HS-27A (cell line): ENCODE results near the gene CDK12.
"Not testable (repeated sequence)": the region's sequence is repeated elsewhere in the genome, so short reads cannot be mapped to it uniquely, and the experiment has no call there.

Source experiments
- DNase-seq: peaks from one replicate; pipeline ENCODE4 v3.0.0-alpha.2; 2012; ENCODE audit warnings: low read depth, missing footprints

CDK12 gene

DNA sequence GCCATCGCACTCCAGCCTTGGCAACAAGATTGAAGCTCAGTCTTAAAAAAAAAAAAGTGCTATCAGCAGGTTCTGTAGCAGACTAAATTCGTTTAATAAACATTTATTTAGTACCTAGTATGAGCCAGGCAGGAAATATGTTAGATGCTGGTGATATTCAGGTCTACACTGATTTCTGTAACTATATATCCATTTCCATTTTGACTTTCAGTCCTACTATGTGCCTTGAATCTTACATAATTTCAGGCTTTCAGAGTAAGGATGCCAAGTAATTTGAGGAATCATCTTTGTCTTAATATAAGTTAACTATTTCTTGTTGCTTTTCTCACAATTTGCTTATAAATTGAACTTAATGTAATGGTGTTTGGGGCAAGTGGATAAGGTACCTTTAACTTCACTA is 46.2 kb downstream of the CDK12 start:
- DNase-seq = no peak

DNA sequence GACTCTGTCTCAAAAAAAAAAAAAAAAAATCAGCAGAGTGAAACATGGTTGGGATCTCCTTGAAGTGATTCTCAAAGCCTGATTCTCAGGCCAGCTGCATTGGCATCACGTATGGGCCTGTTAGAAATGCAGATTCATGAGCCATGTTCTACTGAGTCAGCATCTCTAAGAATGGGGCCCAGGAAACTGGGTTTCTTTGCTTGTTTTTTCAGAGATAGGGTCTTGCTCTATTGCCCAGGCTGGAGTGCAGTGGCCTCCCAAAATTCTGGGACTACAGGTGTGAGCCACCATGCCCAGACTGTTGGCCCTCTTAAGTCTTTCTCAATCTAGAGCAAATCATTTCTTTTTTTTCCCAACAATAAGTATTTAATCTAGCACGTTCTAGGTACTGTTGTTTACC is 47.7 kb downstream of the CDK12 start:
- no peak for DNase-seq

DNA sequence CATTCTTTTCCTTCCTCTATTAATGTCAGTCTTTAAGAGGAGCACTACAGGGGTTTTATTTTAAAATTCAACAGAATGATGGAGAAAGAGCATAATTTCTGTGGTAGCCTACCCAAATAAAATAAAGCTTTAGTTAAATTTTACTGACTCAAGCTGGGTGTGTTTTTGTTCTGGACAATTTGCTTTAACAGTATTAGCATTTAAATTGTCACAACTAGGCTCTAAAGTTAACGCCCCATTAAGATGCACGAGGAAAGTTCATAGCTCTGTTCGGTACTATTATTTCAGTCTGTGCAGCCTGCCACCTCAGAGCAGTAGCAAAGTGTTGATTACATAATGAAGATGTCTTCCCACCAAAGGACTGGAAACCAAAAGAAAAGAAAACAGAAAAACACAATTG is 52.0 kb downstream of the CDK12 start:
- no peak for DNase-seq

DNA sequence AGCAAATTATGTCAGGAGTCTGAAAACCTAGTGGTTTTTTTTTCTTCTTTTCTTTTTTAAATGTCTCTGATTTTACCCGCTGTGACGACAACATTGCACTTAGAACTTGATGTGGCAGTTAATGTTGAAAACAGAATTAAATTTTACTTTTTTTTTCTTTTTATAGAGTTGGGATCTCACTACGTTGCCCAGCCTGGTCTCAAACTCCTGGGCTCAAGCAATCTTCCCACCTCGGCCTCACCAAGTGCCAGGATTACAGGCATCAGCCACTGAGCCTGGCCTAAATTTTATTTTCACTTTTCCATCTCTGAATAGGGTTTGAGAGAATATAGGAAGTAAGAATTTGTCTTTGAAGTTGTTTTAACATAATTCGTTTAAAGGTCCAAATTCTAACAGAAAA is 52.6 kb downstream of the CDK12 start:
- no peak for DNase-seq

DNA sequence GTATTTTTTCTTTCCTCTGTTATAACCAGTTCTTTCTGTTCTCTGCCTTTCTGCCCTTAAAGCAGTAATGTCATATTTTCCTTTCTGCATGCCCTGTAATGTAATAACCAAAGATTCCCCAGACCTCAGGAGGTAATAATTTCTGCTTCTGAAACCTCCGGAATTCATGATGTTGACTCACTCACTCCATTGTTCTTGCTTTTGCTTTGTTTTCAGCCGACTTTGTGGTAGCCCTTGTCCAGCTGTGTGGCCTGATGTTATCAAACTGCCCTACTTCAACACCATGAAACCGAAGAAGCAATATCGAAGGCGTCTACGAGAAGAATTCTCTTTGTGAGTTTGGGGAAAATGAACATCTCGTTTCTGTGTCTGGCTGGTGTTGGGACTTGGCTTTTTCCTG is 55.9 kb downstream of the CDK12 start:
- no peak for DNase-seq

DNA sequence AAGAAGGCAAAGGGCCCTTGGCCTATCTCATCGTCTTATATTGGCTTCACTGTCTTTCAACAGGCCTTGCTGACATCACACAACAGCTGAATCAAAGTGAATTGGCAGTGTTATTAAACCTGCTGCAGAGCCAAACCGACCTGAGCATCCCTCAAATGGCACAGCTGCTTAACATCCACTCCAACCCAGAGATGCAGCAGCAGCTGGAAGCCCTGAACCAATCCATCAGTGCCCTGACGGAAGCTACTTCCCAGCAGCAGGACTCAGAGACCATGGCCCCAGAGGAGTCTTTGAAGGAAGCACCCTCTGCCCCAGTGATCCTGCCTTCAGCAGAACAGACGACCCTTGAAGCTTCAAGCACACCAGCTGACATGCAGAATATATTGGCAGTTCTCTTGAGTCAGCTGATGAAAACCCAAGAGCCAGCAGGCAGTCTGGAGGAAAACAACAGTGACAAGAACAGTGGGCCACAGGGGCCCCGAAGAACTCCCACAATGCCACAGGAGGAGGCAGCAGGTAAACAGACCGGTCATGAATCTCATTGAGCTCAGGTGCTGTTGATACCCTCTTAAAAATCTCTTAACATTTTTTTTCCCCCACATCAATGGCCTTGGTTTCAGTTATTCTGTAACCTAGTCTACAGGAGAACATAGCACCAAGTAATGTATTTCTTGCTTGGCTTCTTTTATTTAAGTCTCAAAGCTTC is 64.7 kb downstream of the CDK12 start:
- no peak for DNase-seq

DNA sequence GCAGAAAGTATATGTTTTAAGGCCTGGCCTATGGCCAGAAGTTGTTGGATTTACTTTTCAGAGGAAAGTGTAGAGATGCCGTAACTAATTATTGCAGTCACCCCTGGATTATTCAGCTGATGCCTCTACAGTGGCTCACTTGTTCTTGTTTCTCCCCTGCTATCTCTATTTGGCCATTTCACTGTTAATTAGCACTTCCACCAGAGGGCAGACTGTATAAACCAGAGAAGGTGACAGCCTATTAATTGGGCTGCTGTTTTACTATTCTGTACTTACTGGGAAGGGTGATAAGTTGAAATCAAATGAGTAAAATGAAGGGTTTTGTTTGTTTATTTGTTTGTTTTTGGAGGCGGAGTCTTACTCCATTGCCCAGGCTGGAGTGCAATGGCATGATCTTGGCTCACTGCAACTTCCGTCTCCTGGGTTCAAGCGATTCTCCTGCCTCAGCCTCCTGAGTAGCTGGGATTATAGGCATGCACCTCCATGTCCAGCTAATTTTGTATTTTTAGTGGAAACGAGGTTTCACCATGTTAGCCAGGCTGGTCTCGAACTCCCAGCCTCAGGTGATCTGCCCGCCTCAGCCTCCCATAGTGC is 66.0 kb downstream of the CDK12 start:
- DNase-seq = no peak

DNA sequence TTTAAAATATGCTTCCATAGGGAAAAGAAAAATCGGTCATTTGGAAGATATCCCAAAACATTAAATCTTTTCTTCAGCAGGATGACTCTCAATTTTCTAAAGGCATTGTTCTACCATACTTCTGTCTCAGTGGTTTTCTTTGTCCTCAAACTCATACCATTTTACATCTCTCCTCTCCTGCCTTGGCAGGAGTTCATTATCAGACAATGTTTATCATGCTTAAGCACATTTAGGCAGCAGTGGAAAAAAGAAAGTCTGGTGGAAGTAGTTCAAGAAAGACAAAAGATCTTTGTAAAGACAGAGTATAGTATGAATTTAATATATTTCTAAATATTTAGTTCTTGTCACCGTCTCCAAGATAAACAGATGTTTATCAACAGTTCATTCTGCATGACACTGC is 68.2 kb downstream of the CDK12 start:
- DNase-seq = no peak

DNA sequence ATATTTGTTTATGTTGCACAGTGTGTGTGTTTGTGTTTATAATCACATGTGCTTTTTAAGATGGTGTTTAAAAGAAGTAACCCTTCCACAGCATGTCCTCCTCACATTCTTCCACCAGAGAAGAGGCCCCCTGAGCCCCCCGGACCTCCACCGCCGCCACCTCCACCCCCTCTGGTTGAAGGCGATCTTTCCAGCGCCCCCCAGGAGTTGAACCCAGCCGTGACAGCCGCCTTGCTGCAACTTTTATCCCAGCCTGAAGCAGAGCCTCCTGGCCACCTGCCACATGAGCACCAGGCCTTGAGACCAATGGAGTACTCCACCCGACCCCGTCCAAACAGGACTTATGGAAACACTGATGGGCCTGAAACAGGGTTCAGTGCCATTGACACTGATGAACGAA is 69.2 kb downstream of the CDK12 start:
- DNase-seq = no peak

DNA sequence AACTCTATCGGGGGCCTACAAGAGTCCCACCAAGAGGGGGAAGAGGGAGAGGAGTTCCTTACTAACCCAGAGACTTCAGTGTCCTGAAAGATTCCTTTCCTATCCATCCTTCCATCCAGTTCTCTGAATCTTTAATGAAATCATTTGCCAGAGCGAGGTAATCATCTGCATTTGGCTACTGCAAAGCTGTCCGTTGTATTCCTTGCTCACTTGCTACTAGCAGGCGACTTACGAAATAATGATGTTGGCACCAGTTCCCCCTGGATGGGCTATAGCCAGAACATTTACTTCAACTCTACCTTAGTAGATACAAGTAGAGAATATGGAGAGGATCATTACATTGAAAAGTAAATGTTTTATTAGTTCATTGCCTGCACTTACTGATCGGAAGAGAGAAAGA is 70.0 kb downstream of the CDK12 start:
- DNase-seq = no peak

DNA sequence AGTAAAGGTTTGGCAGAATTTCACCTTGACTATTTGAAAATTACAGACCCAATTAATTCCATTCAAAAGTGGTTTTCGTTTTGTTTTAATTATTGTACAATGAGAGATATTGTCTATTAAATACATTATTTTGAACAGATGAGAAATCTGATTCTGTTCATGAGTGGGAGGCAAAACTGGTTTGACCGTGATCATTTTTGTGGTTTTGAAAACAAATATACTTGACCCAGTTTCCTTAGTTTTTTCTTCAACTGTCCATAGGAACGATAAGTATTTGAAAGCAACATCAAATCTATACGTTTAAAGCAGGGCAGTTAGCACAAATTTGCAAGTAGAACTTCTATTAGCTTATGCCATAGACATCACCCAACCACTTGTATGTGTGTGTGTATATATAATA is 72.6 kb downstream of the CDK12 start:
- DNase-seq = no peak

DNA sequence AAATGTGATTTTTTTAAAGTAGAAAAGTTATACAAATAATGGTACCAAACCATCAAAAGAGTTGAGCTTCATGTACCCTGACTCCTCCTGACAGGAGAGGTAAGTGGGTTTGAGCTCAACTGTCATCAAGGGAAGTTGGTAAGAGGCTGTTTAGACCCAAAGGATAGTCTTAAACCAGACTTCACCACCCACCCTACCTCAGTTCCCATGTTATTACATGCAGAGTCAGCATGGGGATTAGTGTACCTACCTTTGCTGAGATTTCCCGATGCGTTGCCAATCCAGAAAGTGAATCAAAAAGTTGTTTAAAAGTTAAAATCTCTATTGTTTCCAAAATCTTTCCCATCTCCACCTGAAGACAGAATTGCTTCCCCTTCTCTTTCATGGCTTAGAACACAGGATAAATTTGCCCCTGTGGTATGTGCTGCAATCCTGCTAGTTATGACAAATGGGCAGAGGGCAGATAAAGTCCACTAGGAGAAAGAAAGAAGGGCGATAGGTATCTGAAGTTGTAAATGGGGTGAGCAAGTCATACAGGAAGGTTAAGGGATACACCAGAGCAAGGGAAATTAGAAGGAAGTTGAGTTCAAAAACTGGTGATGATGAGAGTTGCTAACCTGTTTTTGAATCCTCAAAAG is 73.6 kb downstream of the CDK12 start:
- no peak for DNase-seq

DNA sequence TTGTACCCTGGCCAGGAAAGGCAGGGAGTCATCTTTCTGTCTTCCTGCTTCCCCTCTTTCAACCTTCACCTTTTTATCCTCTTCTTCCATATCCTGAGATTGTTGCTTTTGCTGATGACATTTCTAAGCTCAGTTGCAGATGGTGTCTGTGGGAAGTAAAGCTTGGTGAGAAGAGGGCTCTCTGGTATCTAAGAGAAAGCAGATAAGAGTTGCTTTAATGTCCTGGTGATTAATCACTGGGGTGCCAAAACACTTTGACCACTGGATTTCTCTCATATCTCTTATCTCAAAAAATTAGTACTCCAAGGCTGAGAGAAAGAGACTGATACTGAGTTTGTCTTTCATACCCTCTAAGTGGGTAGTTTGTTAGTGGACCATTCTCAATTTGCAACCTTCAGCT is 75.2 kb downstream of the CDK12 start:
- DNase-seq = no peak

DNA sequence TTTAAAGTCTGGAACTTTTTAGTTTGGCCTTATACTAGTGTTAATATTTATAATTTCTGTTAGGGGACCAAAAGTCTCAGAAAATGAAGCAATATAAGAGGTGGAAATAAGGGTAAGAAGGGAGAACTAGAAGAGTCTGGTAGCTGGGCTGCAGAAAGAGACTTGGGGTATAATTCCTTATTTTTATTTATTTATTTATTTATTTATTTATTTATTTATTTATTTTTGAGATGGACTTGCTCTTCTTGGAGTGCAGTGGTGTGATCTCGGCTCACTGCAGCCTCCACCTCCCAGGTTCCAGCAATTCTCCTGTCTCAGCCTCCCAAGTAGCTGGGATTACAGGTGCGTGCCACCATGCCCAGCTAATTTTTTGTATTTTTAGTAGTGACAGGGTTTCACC is 76.1 kb downstream of the CDK12 start:
- not testable (repeated sequence) for DNase-seq

DNA sequence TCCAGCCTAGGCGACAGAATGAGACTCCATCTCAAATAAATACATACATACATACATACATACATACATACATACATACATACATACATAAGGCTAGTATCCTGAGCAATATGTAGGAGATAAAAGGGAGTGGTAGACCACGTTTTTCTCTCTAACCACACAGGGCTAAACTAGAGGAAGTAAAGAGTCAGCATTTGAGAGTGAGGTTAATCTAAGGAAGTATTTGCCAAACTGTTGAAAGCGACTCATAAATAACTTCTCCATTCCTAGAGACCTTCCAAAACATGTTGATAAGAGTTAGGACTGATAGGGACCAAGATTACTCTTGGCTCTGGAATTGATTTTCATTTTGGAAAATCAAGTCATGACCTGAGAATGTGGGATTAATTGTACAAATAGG is 77.6 kb downstream of the CDK12 start:
- no peak for DNase-seq

DNA sequence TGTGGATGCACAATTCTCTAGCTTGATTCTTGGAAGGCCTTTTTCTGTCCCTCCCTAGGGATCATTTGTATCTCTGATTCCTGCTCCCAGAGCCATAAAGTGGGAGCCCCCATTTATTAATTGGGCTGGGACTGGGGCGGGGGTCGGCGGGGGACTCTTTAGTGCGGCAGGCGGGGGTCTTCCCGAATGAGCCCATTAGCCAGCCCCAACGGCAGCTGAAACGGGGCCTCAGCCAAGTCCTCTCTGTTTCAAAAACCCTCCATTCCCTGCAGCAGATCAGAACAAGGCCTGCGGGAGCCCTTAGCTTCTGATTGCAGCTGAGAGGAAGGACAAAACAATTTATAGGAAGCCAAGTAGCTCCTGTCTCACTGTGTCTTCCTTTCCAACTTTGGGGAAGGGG is 79.3 kb downstream of the CDK12 start:
- no peak for DNase-seq

DNA sequence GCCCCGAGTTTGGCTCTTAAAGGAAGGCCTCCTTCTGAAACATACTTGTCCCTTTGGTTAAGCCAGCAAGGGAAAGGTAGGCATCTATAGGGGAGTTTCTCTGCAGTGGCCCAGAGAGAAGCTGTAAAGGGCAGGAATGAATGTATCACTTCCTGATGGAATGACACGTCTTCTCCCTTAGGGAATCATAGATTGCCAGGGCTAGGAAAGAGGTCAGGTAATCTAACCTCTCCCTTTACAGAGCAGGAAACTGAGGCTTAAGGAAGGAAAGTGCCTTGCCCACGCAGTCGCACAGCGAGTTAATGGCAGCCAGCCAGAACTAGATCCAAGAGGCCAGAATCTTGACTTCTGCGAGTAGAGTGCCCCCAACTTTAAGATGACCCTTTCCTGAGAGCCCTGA is 80.4 kb downstream of the CDK12 start:
- no peak for DNase-seq

DNA sequence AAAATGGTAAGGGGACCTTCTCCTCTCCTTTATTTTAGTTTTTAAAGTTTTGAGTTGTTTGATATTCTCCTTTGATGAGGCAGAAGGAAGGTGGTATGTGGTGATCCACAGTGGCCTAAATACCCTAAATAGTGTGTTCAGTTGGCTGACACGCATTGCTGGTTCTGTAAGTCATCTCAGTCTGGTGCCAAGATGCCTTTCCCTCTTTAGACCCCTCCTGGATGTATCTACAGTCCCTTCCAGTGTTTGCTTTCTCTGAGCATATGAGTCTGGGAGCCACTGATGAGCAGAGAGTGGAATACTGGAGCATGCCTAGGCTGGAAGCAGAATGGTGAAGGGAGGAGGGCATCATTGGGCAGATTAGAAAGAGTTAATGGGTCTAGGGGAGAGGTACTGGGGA is 81.9 kb downstream of the CDK12 start:
- no peak for DNase-seq

DNA sequence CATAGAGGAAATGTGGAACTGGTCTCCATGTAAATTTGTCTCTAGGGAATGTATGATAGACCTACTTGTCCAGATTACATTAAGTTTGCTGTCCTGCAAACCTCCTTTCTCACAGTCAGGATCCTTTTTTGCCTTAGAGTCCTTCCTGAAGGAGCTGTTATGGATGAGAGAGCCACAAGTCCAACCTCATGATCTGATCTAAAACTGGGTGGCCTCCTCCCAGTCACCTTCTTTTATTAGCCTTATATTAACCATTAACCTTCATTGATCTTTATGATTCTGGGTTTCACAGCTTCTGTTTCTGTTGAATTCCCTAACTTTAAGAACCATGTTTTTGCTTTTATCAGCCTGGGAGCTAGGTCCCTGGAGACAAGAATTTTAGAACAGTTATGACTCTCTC is 82.4 kb downstream of the CDK12 start:
- DNase-seq = no peak

DNA sequence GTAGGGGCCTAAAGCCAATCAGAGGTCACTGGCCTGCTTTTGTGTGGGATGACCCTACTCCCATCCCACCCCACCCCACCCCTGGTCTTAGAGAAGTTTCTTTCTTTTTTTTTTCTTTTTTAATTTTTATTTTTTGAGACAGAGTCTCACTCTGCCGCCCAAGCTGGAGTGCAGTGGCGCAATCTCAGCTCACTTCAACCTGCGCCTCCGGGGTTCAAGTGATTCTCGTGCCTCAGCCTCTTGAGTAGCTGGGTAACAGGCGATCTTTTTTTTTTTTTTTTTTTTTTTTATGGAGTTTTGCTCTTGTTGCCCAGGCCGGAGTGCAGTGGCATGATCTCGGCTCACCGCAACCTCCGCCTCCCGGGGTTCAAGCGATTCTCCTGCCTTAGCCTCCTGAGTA is 83.1 kb downstream of the CDK12 start:
- not testable (repeated sequence) for DNase-seq

DNA sequence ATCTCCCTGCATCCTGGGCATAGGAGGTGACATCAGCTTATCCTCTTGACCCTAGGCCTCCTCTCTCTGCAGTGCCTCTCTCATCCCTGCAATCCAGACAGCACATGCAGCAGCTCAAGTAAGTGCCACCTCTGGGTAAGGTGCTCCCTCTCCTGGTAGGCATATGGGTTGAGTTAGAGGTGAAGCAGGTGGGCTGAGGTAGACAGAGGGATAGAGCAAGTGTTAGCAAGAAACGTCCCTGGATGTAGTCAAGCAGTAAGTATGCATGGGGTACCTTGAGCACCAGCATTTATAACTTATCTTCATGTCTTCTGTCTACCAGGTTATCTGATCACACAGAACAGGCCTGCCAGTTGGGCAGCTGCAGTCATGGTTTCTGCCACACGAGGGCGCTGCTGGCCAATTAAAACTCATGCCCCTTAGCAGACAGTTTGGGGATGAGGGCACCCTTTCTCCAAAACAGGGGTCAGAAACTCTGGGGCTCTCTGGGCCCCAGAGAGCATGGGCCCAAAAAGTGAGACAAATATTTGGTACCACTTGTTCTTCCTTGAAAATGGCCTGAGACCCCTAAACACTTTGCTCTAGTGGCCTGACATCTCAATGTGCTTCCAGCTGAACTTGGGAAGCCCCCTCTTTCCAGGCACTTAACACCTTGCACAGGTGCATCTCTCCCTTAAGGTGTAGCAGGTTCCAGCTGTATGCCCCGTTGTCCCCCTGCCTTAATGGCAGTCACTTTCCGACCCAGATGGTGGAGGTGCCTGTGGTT is 86.6 kb downstream of the CDK12 start:
- DNase-seq = no peak

DNA sequence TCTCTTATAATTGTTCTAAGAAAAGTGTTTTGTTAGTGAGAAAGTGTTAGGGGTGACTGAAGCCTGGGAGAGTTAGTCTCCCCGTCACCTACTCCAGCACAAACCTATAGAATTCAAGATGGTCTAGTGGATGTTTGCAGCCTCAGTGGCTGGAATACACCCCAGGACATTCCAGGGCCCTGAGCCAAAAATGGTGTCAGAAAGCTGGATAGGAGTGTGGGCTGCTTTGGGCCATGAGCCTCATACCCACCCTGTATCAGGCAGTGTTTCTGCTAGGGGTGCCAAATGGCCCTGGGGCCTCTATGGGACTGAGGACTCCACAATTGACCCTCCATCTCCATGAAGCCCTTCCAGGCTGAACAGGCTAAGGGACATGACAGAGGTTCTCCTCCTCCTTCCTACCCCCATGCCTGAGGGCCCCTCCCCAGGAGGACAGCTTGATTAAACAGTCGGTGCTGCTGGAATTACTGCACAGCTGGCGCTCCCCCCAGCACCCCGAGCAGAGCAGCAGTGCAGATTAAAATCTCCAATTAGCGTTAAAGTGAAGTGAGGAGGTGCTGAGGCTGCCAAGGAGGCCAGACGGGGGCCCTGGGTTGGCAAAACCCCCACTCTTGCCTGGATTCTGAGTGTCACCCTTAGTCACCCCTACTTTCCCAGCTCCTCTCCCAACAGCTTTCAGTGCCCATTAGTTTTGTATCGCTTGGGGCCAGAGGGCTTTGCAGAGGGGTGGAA is 87.4 kb downstream of the CDK12 start:
- DNase-seq = no peak
